ENCODE measurements around the gene DRD5.

The DRD5 gene

GRCh38 chr4:9758641-9759317 lies 22.7 kb upstream of the DRD5 start:
- no peak overlapping the region for H3K4me3 ChIP-seq (ENCODE audit: severe bottlenecking)
- DNase-seq (ENCODE audit: low spot score) (no peak), ATAC-seq (ENCODE audit: low read depth) (no peak)
- peaks cover 15% of the 10 kb centered on the region for H3K27me3 ChIP-seq (ENCODE audit: insufficient read depth, poor library complexity, severe bottlenecking)
- H3K4me1 ChIP-seq (ENCODE audit: insufficient read depth, poor library complexity, severe bottlenecking) = no peaks in the 10 kb centered on the region
- H3K36me3 ChIP-seq (ENCODE audit: low read depth) = no peaks in the 10 kb centered on the region
- H3K27ac ChIP-seq (ENCODE audit: poor library complexity, severe bottlenecking) = no peak overlapping the region
- no peak for TF ChIP-seq CTCF (IDR thresholded peaks at IDR 0.05; ENCODE audit: poor library complexity, severe bottlenecking)
- no peaks in the 10 kb centered on the region for H3K9me3 ChIP-seq (ENCODE audit: severe bottlenecking)

- Histone ChIP-seq H3K9me3 (ENCODE audit: severe bottlenecking) (no peaks in the 10 kb centered on the region), H3K36me3 (ENCODE audit: low read depth) (no peaks in the 10 kb centered on the region), H3K4me3 (ENCODE audit: severe bottlenecking) (no peak overlapping the region), H3K4me1 (ENCODE audit: insufficient read depth, poor library complexity, severe bottlenecking) (no peaks in the 10 kb centered on the region), H3K27ac (ENCODE audit: poor library complexity, severe bottlenecking) (no peak overlapping the region), H3K27me3 (ENCODE audit: insufficient read depth, poor library complexity, severe bottlenecking) (peaks cover 11% of the 10 kb centered on the region)
- ATAC-seq (ENCODE audit: low read depth) (peak; percentile 51; the same call in 2 of the 3 replicates), DNase-seq (ENCODE audit: low spot score) (no peak)
- peak; percentile 76 for TF ChIP-seq CTCF (IDR thresholded peaks at IDR 0.05; ENCODE audit: poor library complexity, severe bottlenecking)
Observed at GRCh38 chr4:9762823-9763475, 18.5 kb upstream of the DRD5 start.

- H3K4me1 ChIP-seq (ENCODE audit: insufficient read depth, poor library complexity, severe bottlenecking) = no peaks in the 10 kb centered on the region
- TF ChIP-seq CTCF (IDR thresholded peaks at IDR 0.05; ENCODE audit: poor library complexity, severe bottlenecking) = no peak
- H3K4me3 ChIP-seq (ENCODE audit: severe bottlenecking) = no peak overlapping the region
- peaks cover under 1% of the 10 kb centered on the region for H3K27me3 ChIP-seq (ENCODE audit: insufficient read depth, poor library complexity, severe bottlenecking)
- DNase-seq (ENCODE audit: low spot score) = no peak
- no peak overlapping the region for H3K27ac ChIP-seq (ENCODE audit: poor library complexity, severe bottlenecking)
- no peak for ATAC-seq (ENCODE audit: low read depth)
- H3K9me3 ChIP-seq (ENCODE audit: severe bottlenecking) = no peaks in the 10 kb centered on the region
- no peaks in the 10 kb centered on the region for H3K36me3 ChIP-seq (ENCODE audit: low read depth)
Observed at GRCh38 chr4:9764155-9764696, 17.2 kb upstream of the DRD5 start.

- no peak for DNase-seq (ENCODE audit: low spot score)
- H3K27me3 ChIP-seq (ENCODE audit: insufficient read depth, poor library complexity, severe bottlenecking) = no peaks in the 10 kb centered on the region
- TF ChIP-seq CTCF (IDR thresholded peaks at IDR 0.05; ENCODE audit: poor library complexity, severe bottlenecking) = no peak
- H3K9me3 ChIP-seq (ENCODE audit: severe bottlenecking) = no peaks in the 10 kb centered on the region
- no peaks in the 10 kb centered on the region for H3K4me1 ChIP-seq (ENCODE audit: insufficient read depth, poor library complexity, severe bottlenecking)
- H3K36me3 ChIP-seq (ENCODE audit: low read depth) = no peaks in the 10 kb centered on the region
- no peak for ATAC-seq (ENCODE audit: low read depth)
- no peak overlapping the region for H3K4me3 ChIP-seq (ENCODE audit: severe bottlenecking)
- H3K27ac ChIP-seq (ENCODE audit: poor library complexity, severe bottlenecking) = no peak overlapping the region
Observed at GRCh38 chr4:9765091-9765490, 16.3 kb upstream of the DRD5 start.

GRCh38 chr4:9769321-9769720 lies 12.1 kb upstream of the DRD5 start:
- H3K4me3 ChIP-seq (ENCODE audit: severe bottlenecking) = no peak overlapping the region
- no peak for ATAC-seq (ENCODE audit: low read depth)
- TF ChIP-seq CTCF (IDR thresholded peaks at IDR 0.05; ENCODE audit: poor library complexity, severe bottlenecking) = no peak
- no peaks in the 10 kb centered on the region for H3K36me3 ChIP-seq (ENCODE audit: low read depth)
- H3K9me3 ChIP-seq (ENCODE audit: severe bottlenecking) = no peaks in the 10 kb centered on the region
- H3K4me1 ChIP-seq (ENCODE audit: insufficient read depth, poor library complexity, severe bottlenecking) = no peaks in the 10 kb centered on the region
- DNase-seq (ENCODE audit: low spot score) = no peak
- no peaks in the 10 kb centered on the region for H3K27me3 ChIP-seq (ENCODE audit: insufficient read depth, poor library complexity, severe bottlenecking)
- no peak overlapping the region for H3K27ac ChIP-seq (ENCODE audit: poor library complexity, severe bottlenecking)

Data from RWPE2 (cell line).